H1 (cell line): ENCODE measurements around the gene SRSF7. TPM values are rescaled to one million over a fixed set of nuclear protein-coding genes. Genes with fewer than 3 reads are reported as not detected.

Experiments
- CTCF ChIA-PET: fragments of 300-600 bp; sonication (Branson Sonifier 250); formaldehyde crosslinking; loops from one replicate; lab custom pipeline; 2021; ENCODE audit not compliant: partially characterized antibody; lab: Charles Lee
- POLR2A ChIA-PET: fragments of 300-600 bp; sonication (Branson Sonifier 250); formaldehyde crosslinking; loops from one replicate; lab custom pipeline; 2021; ENCODE audit warnings: inconsistent platforms; ENCODE audit not compliant: partially characterized antibody; lab: Charles Lee
- DNase-seq, 2 experiments: peaks; one replicate each; pipeline versions ENCODE4 v3.0.0 to v3.0.0-alpha.2; 2010 to 2022; ENCODE audit warnings: low spot score in 2 of 2, low read depth in 1 of 2, mixed read lengths in 1 of 2
- FAIRE-seq: peaks from 2 replicates; lab custom pipeline; 2011; peaks lifted over from hg19 to GRCh38; lab: Jason Lieb, UNC
- H2AFZ ChIP-seq: 2 replicates; pipeline ENCODE4 v1.8.1; 2012; ENCODE audit warnings: low read length, inconsistent platforms
- H2AK5ac ChIP-seq: 2 replicates; pipeline ENCODE4 v1.6.1; 2013; ENCODE audit warnings: low read depth, low read length
- H2BK120ac ChIP-seq: replicated peaks from 2 replicates; pipeline ENCODE3; 2013; ENCODE audit warnings: low read depth, low read length, inconsistent platforms
- H2BK12ac ChIP-seq: 2 replicates; pipeline ENCODE4 v1.6.1; 2013; ENCODE audit warnings: low read depth, low read length
- H2BK15ac ChIP-seq: 2 replicates; pipeline ENCODE4 v1.6.1; 2013; ENCODE audit warnings: low read length
- H2BK20ac ChIP-seq: 2 replicates; pipeline ENCODE4 v1.6.1; 2013; ENCODE audit warnings: low read length
- H2BK5ac ChIP-seq: 2 replicates; pipeline ENCODE4 v1.6.1; 2013; ENCODE audit warnings: low read depth, low read length
- H3K14ac ChIP-seq: 2 replicates; pipeline ENCODE4 v1.6.1; 2013; ENCODE audit warnings: inconsistent platforms; ENCODE audit not compliant: insufficient read length
- H3K18ac ChIP-seq: 2 replicates; pipeline ENCODE4 v1.6.1; 2013; ENCODE audit warnings: low read length; ENCODE audit errors: extremely low read depth
- H3K23ac ChIP-seq: 2 replicates; pipeline ENCODE4 v1.6.1; 2013; ENCODE audit warnings: inconsistent platforms; ENCODE audit not compliant: insufficient read length
- H3K23me2 ChIP-seq: 2 replicates; pipeline ENCODE4 v1.6.1; 2013; ENCODE audit warnings: low read depth, low read length
- H3K27ac ChIP-seq: 2 replicates; pipeline ENCODE4 v1.6.1; 2011; ENCODE audit warnings: low read depth, low read length, inconsistent platforms
- H3K27me3 ChIP-seq, 4 experiments: replicated peaks in 1 of 4; 1 replicate in 1 of 4; 2 replicates in 3 of 4; pipeline versions ENCODE4 v1.6.1 to v1.8.1; 2011 to 2013; ENCODE audit warnings: low read length in 3 of 4, mild to moderate bottlenecking in 3 of 4, inconsistent platforms in 2 of 4, mixed read lengths in 2 of 4, moderate library complexity in 1 of 4; ENCODE audit not compliant: control insufficient read depth in 3 of 4, insufficient read depth in 3 of 4; ENCODE audit errors: extremely low read depth in 1 of 4
- H3K36me3 ChIP-seq, 4 experiments: 2 replicates each; pipeline versions ENCODE4 v1.6.1 to v1.8.1; 2011 to 2013; ENCODE audit warnings: mild to moderate bottlenecking in 4 of 4, low read length in 3 of 4, moderate library complexity in 2 of 4, control low read depth in 1 of 4, inconsistent platforms in 1 of 4; ENCODE audit not compliant: insufficient read depth in 4 of 4, control insufficient read depth in 2 of 4
- H3K4ac ChIP-seq: replicated peaks from 2 replicates; pipeline ENCODE3; 2013; ENCODE audit warnings: low read length, low read depth, mixed read lengths, inconsistent platforms; ENCODE audit not compliant: insufficient read length
- H3K4me1 ChIP-seq, 4 experiments: replicated peaks in 1 of 4; 1 replicate in 1 of 4; 2 replicates in 3 of 4; pipeline versions ENCODE4 v1.6.1 to v1.8.1; 2011 to 2013; ENCODE audit warnings: low read length in 3 of 4, inconsistent platforms in 2 of 4, mixed read lengths in 1 of 4; ENCODE audit not compliant: insufficient read depth in 4 of 4, control insufficient read depth in 3 of 4
- H3K4me2 ChIP-seq, 2 experiments: 2 replicates each; pipeline versions ENCODE4 v1.6.1 to v1.8.1; 2011 to 2013; ENCODE audit warnings: low read depth in 2 of 2, low read length in 2 of 2, control low read depth in 1 of 2, inconsistent platforms in 1 of 2, mild to moderate bottlenecking in 1 of 2; ENCODE audit not compliant: insufficient read depth in 1 of 2
- H3K4me3 ChIP-seq, 4 experiments: fragments of 200-600, 300-600 bp in 1 of 4; sonication (generic), shearing (Covaris generic), sonication (Bioruptor Twin) in 1 of 4; 2 replicates each; pipeline versions ENCODE4 v1.5.1 to v1.8.1; 2011 to 2016; ENCODE audit warnings: low read length in 4 of 4, low read depth in 3 of 4, control low read depth in 2 of 4, inconsistent platforms in 2 of 4, mild to moderate bottlenecking in 2 of 4, mixed read lengths in 1 of 4, moderate library complexity in 1 of 4; ENCODE audit not compliant: insufficient read depth in 2 of 4; ENCODE audit errors: extremely low read depth in 1 of 4
- H3K56ac ChIP-seq: replicated peaks from 2 replicates; pipeline ENCODE3; 2013; ENCODE audit warnings: low read depth, mild to moderate bottlenecking, mixed read lengths, low read length, inconsistent platforms; ENCODE audit not compliant: insufficient read length
- H3K79me1 ChIP-seq: 2 replicates; pipeline ENCODE4 v1.6.1; 2013; ENCODE audit warnings: low read depth, low read length, control low read depth
- H3K79me2 ChIP-seq, 2 experiments: 2 replicates each; pipeline versions ENCODE4 v1.6.1 to v1.8.1; 2012 to 2013; ENCODE audit warnings: low read length in 2 of 2, mild to moderate bottlenecking in 2 of 2, inconsistent platforms in 1 of 2; ENCODE audit not compliant: insufficient read depth in 2 of 2, control insufficient read depth in 1 of 2
- H3K9ac ChIP-seq, 4 experiments: replicated peaks in 1 of 4; 1 replicate in 1 of 4; 2 replicates in 3 of 4; pipeline versions ENCODE4 v1.6.1 to v1.8.1; 2011 to 2013; ENCODE audit warnings: low read depth in 3 of 4, low read length in 3 of 4, control low read depth in 2 of 4, mild to moderate bottlenecking in 2 of 4, moderate library complexity in 2 of 4, inconsistent platforms in 1 of 4; ENCODE audit errors: extremely low read depth in 1 of 4
- H3K9me3 ChIP-seq, 2 experiments: 2 replicates each; pipeline versions ENCODE4 v1.6.1 to v1.8.1; 2012 to 2013; ENCODE audit warnings: mild to moderate bottlenecking in 2 of 2, moderate library complexity in 2 of 2, control low read depth in 1 of 2, inconsistent platforms in 1 of 2, low read depth in 1 of 2, low read length in 1 of 2, mixed read lengths in 1 of 2; ENCODE audit not compliant: insufficient read depth in 2 of 2
- H4K20me1 ChIP-seq, 2 experiments: replicated peaks in 1 of 2; 2 replicates each; pipeline versions ENCODE3 to v1.8.1; 2011 to 2013; ENCODE audit warnings: inconsistent platforms in 2 of 2, low read length in 2 of 2, mild to moderate bottlenecking in 1 of 2; ENCODE audit not compliant: insufficient read depth in 2 of 2, control insufficient read depth in 1 of 2
- H4K5ac ChIP-seq: 2 replicates; pipeline ENCODE4 v1.6.1; 2013; ENCODE audit warnings: low read length, low read depth, mixed read lengths, inconsistent platforms; ENCODE audit not compliant: insufficient read length
- H4K8ac ChIP-seq: 2 replicates; pipeline ENCODE4 v1.8.0; 2013; ENCODE audit warnings: mild to moderate bottlenecking, moderate library complexity, low read length, inconsistent platforms; ENCODE audit not compliant: insufficient read depth; ENCODE audit errors: extremely low read depth
- H4K91ac ChIP-seq: replicated peaks from 2 replicates; pipeline ENCODE3; 2013; ENCODE audit warnings: low read length, mixed read lengths, inconsistent platforms; ENCODE audit not compliant: insufficient read length
- CEBPB ChIP-seq: IDR thresholded peaks from 2 replicates; pipeline ENCODE4 v1.6.1; 2012; ENCODE audit warnings: low read depth, low read length
- POLR2A ChIP-seq, 2 experiments: IDR thresholded peaks; 1 replicate in 1 of 2; 2 replicates in 1 of 2; pipeline ENCODE4 v1.6.1; 2011; ENCODE audit warnings: low read depth in 2 of 2, low read length in 2 of 2, mild to moderate bottlenecking in 2 of 2; ENCODE audit errors: control extremely low read depth in 1 of 2
- WGBS, 2 experiments: shearing (Covaris generic) in 1 of 2; methylation state at CpG; one replicate each; pipeline versions ENCODE4 v1.1.6 to v1.1.7; 2013 to 2015; ENCODE audit warnings: low lambda C conversion rate in 2 of 2, mixed read lengths in 2 of 2, inconsistent platforms in 1 of 2, low coverage in 1 of 2, missing lambda C conversion rate in 1 of 2; ENCODE audit not compliant: insufficient replicate concordance in 2 of 2, insufficient coverage in 1 of 2, insufficient read length in 1 of 2; ENCODE audit errors: extremely low coverage in 1 of 2, missing lambda C conversion rate in 1 of 2; 5-methylcytosine and 5-hydroxymethylcytosine counted together
- polyA plus RNA-seq, 7 experiments: library from polyadenylated mRNA; depleted of rRNA in 3 of 7; stranded (reverse) in 5 of 7; unstranded in 2 of 7; fragments of >200 nt in 5 of 7; fragments of 200-250 nt in 2 of 7; gene quantifications; 1 replicate in 5 of 7; 2 replicates in 1 of 7; 4 replicates in 1 of 7; pipeline versions ENCODE4 v1.2.1 to v1.2.3, GENCODE V29; 2011 to 2013; ENCODE audit warnings: missing spikeins in 2 of 7, mixed read lengths in 2 of 7
- total RNA-seq: library from RNA; stranded (reverse); fragmentation: NEBNext Ultra II Directional; extraction: Animal tissue kit (Norgen Biotek cat#: 25700); gene quantifications from 2 replicates; pipeline ENCODE4 v1.2.1, GENCODE V29; 2021

The SRSF7 gene
- total and polyA plus RNA-seq, 2 of the 8 experiments (the other 6 are each of a cell fraction or from before 2014, with no cell fraction given), result 370 to 415 TPM

DNA sequence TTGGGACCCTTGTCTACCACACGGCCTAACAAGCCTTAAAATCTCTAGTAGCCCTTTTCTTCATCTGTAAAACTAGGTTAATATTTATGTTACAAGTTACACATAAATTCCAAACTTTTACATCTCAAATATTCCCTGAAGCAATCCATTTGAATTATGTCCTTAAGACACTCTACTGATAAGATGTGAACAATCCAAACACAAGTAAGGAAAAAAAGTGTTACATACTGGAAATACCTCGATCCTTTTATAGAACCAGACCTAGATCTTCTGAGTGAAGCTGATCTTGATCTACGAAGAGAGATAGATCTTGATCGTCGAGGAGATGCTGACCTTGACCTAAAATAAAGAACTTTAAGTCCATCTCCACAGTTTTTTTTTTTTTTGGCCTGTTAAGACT is 3.3 kb downstream of the SRSF7 start:
- CTCF ChIA-PET, result interaction anchor here (0.6 to 2.5 kb wide), 6 partner anchors 11 to 230 kb away, joined by 3 to 7 read pairs (median 4); no protein-coding TSS in a partner anchor
- no peak for FAIRE-seq

More for the DNA sequence above, 3.3 kb downstream of the SRSF7 start:
- Histone ChIP-seq H3K18ac (no peak overlapping the region), H3K4ac (no peak overlapping the region), H3K23me2 (peaks cover 7% of the 10 kb centered on the region; the same call in 1 of the 2 replicates), H2BK20ac (no peak overlapping the region), H3K27ac (no peak overlapping the region), H3K56ac (no peak overlapping the region), H3K79me2 (peaks cover 19 to 72% of the 10 kb centered on the region in 2 experiments), H4K91ac (no peak overlapping the region), H3K9me3 (no peaks in the 10 kb centered on the region), H2AK5ac (no peak overlapping the region), H2BK120ac (no peak overlapping the region), H3K4me3 (peak overlapping the region in 1 of 4 experiments; percentile 93; a peak in 1 of 8 replicates), H4K8ac (no peak overlapping the region), H4K20me1 (peaks cover 30% of the 10 kb centered on the region in 2 experiments), H2BK12ac (no peak overlapping the region), H3K4me1 (peaks cover 0 to 8% (median 2%) of the 10 kb centered on the region in 4 experiments; a peak in 3 of 7 replicates), H3K79me1 (no peaks in the 10 kb centered on the region), H3K9ac (no peak overlapping the region), H3K27me3 (no peaks in the 10 kb centered on the region), H4K5ac (no peak overlapping the region), H2BK5ac (no peak overlapping the region), H2AFZ (no peak overlapping the region), H3K23ac (no peak overlapping the region), H3K4me2 (peak overlapping the region in 1 of 2 experiments; percentile 78; a peak in 1 of 4 replicates), H3K14ac (no peak overlapping the region), H3K36me3 (peaks cover 36 to 73% (median 63%) of the 10 kb centered on the region in 4 experiments), H2BK15ac (no peak overlapping the region)
- POLR2A ChIA-PET, result interaction anchor here (0.6 to 20.6 kb wide), 19 partner anchors 15 to 320 kb away, joined by 3 to 486 read pairs (median 4); partner anchors contain the start of gene HNRNPLL
- TF ChIP-seq POLR2A (IDR thresholded peaks at IDR 0.05; ENCODE audit: control extremely low read depth in 1 of 2, low read depth in 2 of 2, low read length in 2 of 2) (0 out of 3 replicates have a peak, but pooled peaks of 1 of the 2 experiments have one; percentile 7), CEBPB (no peak)
- no peak for DNase-seq
- 91% methylated on average over 5 of the region's 5 CpGs; no CpG with 5 or more reads in 1 of the 2 experiments for WGBS, 2 experiments
